ENCODE data around the gene THEM4.

DNA sequence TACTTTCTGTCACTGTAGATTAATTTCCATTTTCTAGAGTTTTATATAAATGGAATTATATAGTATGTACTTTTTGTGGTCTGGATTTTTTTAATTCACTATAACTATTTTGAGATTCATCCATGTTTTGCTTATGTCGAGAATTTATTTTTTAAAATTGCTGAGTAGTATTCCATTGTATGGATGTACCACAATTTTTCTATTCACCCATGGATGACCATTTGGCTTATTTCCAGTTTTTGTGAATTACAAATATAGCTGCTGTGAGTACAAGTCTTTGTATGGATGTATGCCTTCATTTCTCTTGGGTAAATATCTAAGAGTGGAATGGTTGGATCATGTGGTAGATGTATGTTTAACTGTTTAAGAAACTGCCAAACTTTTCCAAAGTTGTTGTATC lies 3.7 kb upstream of the THEM4 start:
- TF ChIP-seq, protein P1, sequence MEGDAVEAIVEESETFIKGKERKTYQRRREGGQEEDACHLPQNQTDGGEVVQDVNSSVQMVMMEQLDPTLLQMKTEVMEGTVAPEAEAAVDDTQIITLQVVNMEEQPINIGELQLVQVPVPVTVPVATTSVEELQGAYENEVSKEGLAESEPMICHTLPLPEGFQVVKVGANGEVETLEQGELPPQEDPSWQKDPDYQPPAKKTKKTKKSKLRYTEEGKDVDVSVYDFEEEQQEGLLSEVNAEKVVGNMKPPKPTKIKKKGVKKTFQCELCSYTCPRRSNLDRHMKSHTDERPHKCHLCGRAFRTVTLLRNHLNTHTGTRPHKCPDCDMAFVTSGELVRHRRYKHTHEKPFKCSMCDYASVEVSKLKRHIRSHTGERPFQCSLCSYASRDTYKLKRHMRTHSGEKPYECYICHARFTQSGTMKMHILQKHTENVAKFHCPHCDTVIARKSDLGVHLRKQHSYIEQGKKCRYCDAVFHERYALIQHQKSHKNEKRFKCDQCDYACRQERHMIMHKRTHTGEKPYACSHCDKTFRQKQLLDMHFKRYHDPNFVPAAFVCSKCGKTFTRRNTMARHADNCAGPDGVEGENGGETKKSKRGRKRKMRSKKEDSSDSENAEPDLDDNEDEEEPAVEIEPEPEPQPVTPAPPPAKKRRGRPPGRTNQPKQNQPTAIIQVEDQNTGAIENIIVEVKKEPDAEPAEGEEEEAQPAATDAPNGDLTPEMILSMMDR (IDR thresholded peaks at IDR 0.05): no peak
- TF ChIP-seq POLR2A (IDR thresholded peaks at IDR 0.05): no peak

All from Peyer's patch (tissue), 4 donors.